DMS53 treated with DMSO at 0.1 percent for 48 hours (cell line): ENCODE data around the gene HNRNPA2B1.
A peak's percentile ranks its signal among the peaks of the same experiment; 100 is the strongest.
"Not testable (repeated sequence)": the region's sequence is repeated elsewhere in the genome, so short reads cannot be mapped to it uniquely, and the experiment has no call there.

Experiments used
- DNase-seq: peaks from one replicate; lab custom pipeline; 2025; ENCODE audit not compliant: unreplicated experiment; lab: John Stamatoyannopoulos, UW

The HNRNPA2B1 gene

GRCh38 chr7:26198133-26198780 is 2.3 kb downstream of the HNRNPA2B1 start:
- DNase-seq, result peak; percentile 28

- DNase-seq, result no peak
These were observed 3.1 kb downstream of the HNRNPA2B1 start for GRCh38 chr7:26197153-26198115.

- DNase-seq, result no peak
These were observed 4.5 kb downstream of the HNRNPA2B1 start for GRCh38 chr7:26195867-26196657.

GRCh38 chr7:26195182-26195581 is 5.4 kb downstream of the HNRNPA2B1 start:
- DNase-seq, result no peak

- not testable (repeated sequence) for DNase-seq
These were observed 5.8 kb downstream of the HNRNPA2B1 start for GRCh38 chr7:26194764-26195163.

GRCh38 chr7:26193432-26194207 is 6.9 kb downstream of the HNRNPA2B1 start:
- no peak for DNase-seq

GRCh38 chr7:26192485-26193087 is 8.0 kb downstream of the HNRNPA2B1 start:
- DNase-seq, result no peak

GRCh38 chr7:26191974-26192479 is 8.5 kb downstream of the HNRNPA2B1 start:
- no peak for DNase-seq

GRCh38 chr7:26191233-26191973 is 9.1 kb downstream of the HNRNPA2B1 start:
- DNase-seq, result no peak

- DNase-seq, result no peak
These were observed 10.1 kb downstream of the HNRNPA2B1 start for GRCh38 chr7:26190417-26190869.

- DNase-seq, result no peak
These were observed 10.8 kb downstream of the HNRNPA2B1 start for GRCh38 chr7:26189697-26190096.

- no peak for DNase-seq
These were observed 11.5 kb downstream of the HNRNPA2B1 start for GRCh38 chr7:26188957-26189541.

- DNase-seq, result no peak
These were observed 12.2 kb downstream of the HNRNPA2B1 start for GRCh38 chr7:26188206-26188956.

- DNase-seq, result no peak
These were observed 13.0 kb downstream of the HNRNPA2B1 start for GRCh38 chr7:26187380-26188205.

- DNase-seq, result no peak
These were observed 13.9 kb downstream of the HNRNPA2B1 start for GRCh38 chr7:26186364-26187311.

GRCh38 chr7:26185844-26186180 is 14.7 kb downstream of the HNRNPA2B1 start:
- DNase-seq, result no peak
